Breast epithelium (tissue), 4 donors: Measurements from ENCODE around the gene HSD17B2. TPM values are rescaled to one million over a fixed set of nuclear protein-coding genes. Genes with fewer than 3 reads are reported as not detected.

Source experiments
- DNase-seq, 2 donors: peaks; one replicate each; pipeline ENCODE4 v3.0.0-alpha.2; 2019; ENCODE audit warnings: low spot score in 2 of 2
- H3K27ac ChIP-seq, 2 donors: fragments of 200-600 bp; sonication (generic) in 1 of 2; one replicate each; pipeline ENCODE4 v1.5.1; 2016 to 2019; ENCODE audit warnings: mild to moderate bottlenecking in 1 of 2
- H3K27me3 ChIP-seq, 2 donors: fragments of 200-600 bp; sonication (generic) in 1 of 2; one replicate each; pipeline versions ENCODE4 v1.5.1 to v1.6.0; 2017 to 2019; ENCODE audit warnings: control low read depth in 1 of 2, mild to moderate bottlenecking in 1 of 2
- H3K36me3 ChIP-seq: fragments of 200-600 bp; one replicate; pipeline ENCODE4 v1.5.1; 2019
- H3K4me1 ChIP-seq, 2 donors: fragments of 200-600 bp; sonication (generic); one replicate each; pipeline ENCODE4 v1.5.1; 2016 to 2019; ENCODE audit warnings: control low read depth in 1 of 2
- H3K4me3 ChIP-seq, 3 donors: fragments of 200-600 bp; sonication (generic); 1 replicate in 2 of 3; 2 replicates in 1 of 3; pipeline ENCODE4 v1.5.1; 2016 to 2019; ENCODE audit warnings: mild to moderate bottlenecking in 3 of 3, moderate library complexity in 2 of 3
- H3K9me3 ChIP-seq, 2 donors: fragments of 200-600 bp; sonication (generic) in 1 of 2; one replicate each; pipeline ENCODE4 v1.5.1; 2016 to 2019; ENCODE audit warnings: control low read depth in 1 of 2
- POLR2A ChIP-seq: fragments of 450-650 bp; IDR thresholded peaks from one replicate; pipeline ENCODE4 v1.6.1; 2016; ENCODE audit warnings: antibody characterized with exemption, mild to moderate bottlenecking, moderate library complexity
- POLR2AphosphoS5 ChIP-seq, 3 donors: sonication (generic); formaldehyde crosslinking; IDR thresholded peaks; one replicate each; pipeline ENCODE4 v1.6.1; 2017; ENCODE audit warnings: antibody characterized with exemption in 3 of 3
- intact Hi-C: fragments of 100-400 bp; cut with DNase I; formaldehyde crosslinking; loops from one replicate; pipeline ENCODE4 v1.15.1; 2023; ENCODE audit warnings: low total_unique reads
- total RNA-seq, 3 donors: library from RNA; depleted of rRNA; stranded (reverse); fragments of >200 nt; gene quantifications; one replicate each; pipeline ENCODE4 v1.1.0, GENCODE V29; 2016
- TF ChIP-seq, protein P1 (sequence below), 3 donors: fragments of 450-650 bp; IDR thresholded peaks; one replicate each; pipeline ENCODE4 v1.5.1; 2016 to 2017; ENCODE audit warnings: antibody characterized with exemption in 3 of 3, mild to moderate bottlenecking in 3 of 3, moderate library complexity in 3 of 3

Gene HSD17B2
- total RNA-seq, 3 donors from 2014 or later = 4.5 to 8.8 TPM; not detected in 1

GRCh38 chr16:82017911-82018568, 17.0 kb upstream of the HSD17B2 start:
- TF ChIP-seq, protein P1, sequence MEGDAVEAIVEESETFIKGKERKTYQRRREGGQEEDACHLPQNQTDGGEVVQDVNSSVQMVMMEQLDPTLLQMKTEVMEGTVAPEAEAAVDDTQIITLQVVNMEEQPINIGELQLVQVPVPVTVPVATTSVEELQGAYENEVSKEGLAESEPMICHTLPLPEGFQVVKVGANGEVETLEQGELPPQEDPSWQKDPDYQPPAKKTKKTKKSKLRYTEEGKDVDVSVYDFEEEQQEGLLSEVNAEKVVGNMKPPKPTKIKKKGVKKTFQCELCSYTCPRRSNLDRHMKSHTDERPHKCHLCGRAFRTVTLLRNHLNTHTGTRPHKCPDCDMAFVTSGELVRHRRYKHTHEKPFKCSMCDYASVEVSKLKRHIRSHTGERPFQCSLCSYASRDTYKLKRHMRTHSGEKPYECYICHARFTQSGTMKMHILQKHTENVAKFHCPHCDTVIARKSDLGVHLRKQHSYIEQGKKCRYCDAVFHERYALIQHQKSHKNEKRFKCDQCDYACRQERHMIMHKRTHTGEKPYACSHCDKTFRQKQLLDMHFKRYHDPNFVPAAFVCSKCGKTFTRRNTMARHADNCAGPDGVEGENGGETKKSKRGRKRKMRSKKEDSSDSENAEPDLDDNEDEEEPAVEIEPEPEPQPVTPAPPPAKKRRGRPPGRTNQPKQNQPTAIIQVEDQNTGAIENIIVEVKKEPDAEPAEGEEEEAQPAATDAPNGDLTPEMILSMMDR (IDR thresholded peaks at IDR 0.05) = no peak
- TF ChIP-seq POLR2AphosphoS5 (IDR thresholded peaks at IDR 0.05) (no peak), POLR2A (no peak)
- intact Hi-C loops = no loop called here
- H3K27me3 ChIP-seq = peaks cover 0 to 3% of the 10 kb centered on the region in 2 donors
- H3K36me3 ChIP-seq = no peaks in the 10 kb centered on the region
- no peak overlapping the region for H3K27ac ChIP-seq
- no peak for DNase-seq
- H3K4me3 ChIP-seq = no peak overlapping the region
- peaks cover 0 to 8% of the 10 kb centered on the region in 2 donors for H3K9me3 ChIP-seq
- no peaks in the 10 kb centered on the region for H3K4me1 ChIP-seq

- TF ChIP-seq POLR2AphosphoS5 (IDR thresholded peaks at IDR 0.05) (no peak), POLR2A (no peak)
- TF ChIP-seq, protein P1 (IDR thresholded peaks at IDR 0.05) = no peak
- Histone ChIP-seq H3K36me3 (no peaks in the 10 kb centered on the region), H3K4me1 (no peaks in the 10 kb centered on the region), H3K9me3 (peaks cover 0 to 7% of the 10 kb centered on the region in 2 donors), H3K4me3 (no peak overlapping the region), H3K27me3 (peaks cover 0 to 3% of the 10 kb centered on the region in 2 donors), H3K27ac (no peak overlapping the region)
- intact Hi-C loops = no loop called here
- DNase-seq = no peak
Observed at GRCh38 chr16:82019535-82019934, 15.5 kb upstream of the HSD17B2 start.

DNA sequence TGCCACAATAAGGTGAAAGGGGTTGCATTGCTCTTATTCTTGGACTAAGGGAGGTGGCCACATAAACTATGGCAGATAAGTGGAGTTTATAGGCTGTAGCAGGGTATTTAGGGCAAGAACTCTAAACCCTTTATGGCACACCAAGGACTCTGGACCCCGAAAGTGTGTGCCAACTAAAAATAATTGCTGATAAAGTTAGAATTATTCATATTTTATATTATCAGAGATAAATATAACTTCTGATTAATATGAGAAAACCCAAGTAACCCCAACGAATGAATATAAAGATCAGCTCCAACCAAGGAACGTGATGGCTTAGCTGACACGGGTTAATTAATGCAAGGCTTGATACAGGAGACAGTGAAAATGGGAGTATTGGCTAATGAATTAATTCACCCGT, 15.0 kb upstream of the HSD17B2 start:
- TF ChIP-seq POLR2A (no peak), POLR2AphosphoS5 (IDR thresholded peaks at IDR 0.05) (no peak)
- TF ChIP-seq, protein P1 (IDR thresholded peaks at IDR 0.05) = no peak
- DNase-seq = no peak
- Histone ChIP-seq H3K4me3 (no peak overlapping the region), H3K27ac (no peak overlapping the region), H3K9me3 (peaks cover 0 to 3% of the 10 kb centered on the region in 2 donors), H3K4me1 (no peaks in the 10 kb centered on the region), H3K36me3 (no peaks in the 10 kb centered on the region), H3K27me3 (peaks cover 0 to 3% of the 10 kb centered on the region in 2 donors)
- intact Hi-C loops = no loop called here

GRCh38 chr16:82023206-82023605, 11.8 kb upstream of the HSD17B2 start:
- no peak for DNase-seq
- H3K4me3 ChIP-seq = no peak overlapping the region
- H3K27me3 ChIP-seq = peaks cover 0 to 3% of the 10 kb centered on the region in 2 donors
- intact Hi-C loops = no loop called here
- H3K9me3 ChIP-seq = peaks cover 0 to 6% of the 10 kb centered on the region in 2 donors
- no peak for TF ChIP-seq POLR2AphosphoS5 (IDR thresholded peaks at IDR 0.05)
- TF ChIP-seq POLR2A = no peak
- TF ChIP-seq, protein P1 (IDR thresholded peaks at IDR 0.05) = no peak
- H3K27ac ChIP-seq = no peak overlapping the region
- no peaks in the 10 kb centered on the region for H3K36me3 ChIP-seq
- no peaks in the 10 kb centered on the region for H3K4me1 ChIP-seq

- Histone ChIP-seq H3K27ac (no peak overlapping the region), H3K4me3 (no peak overlapping the region), H3K27me3 (peaks cover 0 to 3% of the 10 kb centered on the region in 2 donors), H3K4me1 (no peaks in the 10 kb centered on the region), H3K9me3 (peaks cover 0 to 6% of the 10 kb centered on the region in 2 donors), H3K36me3 (no peaks in the 10 kb centered on the region)
- TF ChIP-seq POLR2A (no peak), POLR2AphosphoS5 (IDR thresholded peaks at IDR 0.05) (no peak)
- DNase-seq = no peak
- intact Hi-C loops = no loop called here
Observed at GRCh38 chr16:82024316-82024715, 10.7 kb upstream of the HSD17B2 start.
